Stimulated activated CD8-positive, alpha-beta memory T cell treated with anti-CD3 and anti-CD28 coated beads, Interleukin-12 subunit alpha, Interleukin-12 subunit beta, amount 100 ng/mL, for 24 hours (primary cell): Measurements from ENCODE around the gene EGLN1.

Source experiments
- DNase-seq: peaks from one replicate; pipeline ENCODE4 v3.0.0-alpha.2; 2020; ENCODE audit errors: extremely low read depth

EGLN1 gene

DNA sequence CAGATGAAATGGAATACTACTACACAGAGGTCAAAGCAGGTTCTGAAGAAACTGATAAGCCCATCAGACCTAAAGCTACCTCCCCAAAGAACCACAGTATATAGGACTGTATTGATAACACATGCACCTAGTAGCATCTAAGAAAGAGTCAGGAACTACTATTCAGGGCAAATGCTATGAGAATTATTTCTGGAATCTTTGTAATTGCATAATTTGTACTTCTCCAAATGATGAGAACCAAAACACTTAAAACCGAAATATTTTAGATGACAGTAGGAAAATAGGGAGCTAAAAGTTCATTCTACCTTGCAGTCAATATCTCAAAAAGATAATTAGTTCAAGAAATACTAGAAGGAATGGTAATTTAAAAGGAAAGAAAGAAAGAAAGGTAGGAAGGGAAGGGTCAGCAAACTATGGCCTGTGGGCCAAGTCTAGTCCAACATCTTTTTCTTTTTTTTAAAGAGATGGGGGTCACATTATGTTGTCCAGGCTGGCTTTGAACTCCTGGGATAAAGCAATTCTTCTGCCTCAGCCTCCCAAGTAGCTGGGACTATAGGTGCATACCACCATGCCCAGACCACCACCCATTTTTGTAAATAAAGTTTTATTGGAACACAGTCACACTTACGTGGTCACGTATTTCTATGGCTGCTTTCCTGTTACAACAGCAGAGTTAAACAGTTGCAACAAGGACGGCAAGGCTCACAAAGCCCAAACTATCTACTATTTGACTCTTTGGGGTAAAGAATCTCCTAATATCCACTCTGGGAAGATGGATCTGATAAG, 24.0 kb downstream of the EGLN1 start:
- no peak for DNase-seq

DNA sequence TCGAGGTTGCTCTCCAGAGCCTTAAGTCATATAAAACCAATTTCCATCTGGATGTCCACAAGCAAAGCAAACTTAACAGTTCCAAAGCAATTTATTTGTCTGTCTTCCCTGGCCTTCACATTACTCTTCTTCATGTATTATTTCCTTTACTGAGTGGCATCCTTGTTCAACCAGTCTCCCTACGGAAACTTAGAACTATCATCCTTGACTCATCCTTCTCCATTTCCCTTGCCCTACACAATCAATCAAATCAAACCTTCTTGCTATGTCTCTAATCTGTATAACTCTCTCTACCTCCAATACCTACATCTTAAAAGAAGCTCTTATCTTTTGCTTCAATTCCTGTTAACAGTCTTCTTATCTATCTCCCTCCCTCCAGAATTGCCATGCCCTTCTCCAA, 25.4 kb downstream of the EGLN1 start:
- no peak for DNase-seq

DNA sequence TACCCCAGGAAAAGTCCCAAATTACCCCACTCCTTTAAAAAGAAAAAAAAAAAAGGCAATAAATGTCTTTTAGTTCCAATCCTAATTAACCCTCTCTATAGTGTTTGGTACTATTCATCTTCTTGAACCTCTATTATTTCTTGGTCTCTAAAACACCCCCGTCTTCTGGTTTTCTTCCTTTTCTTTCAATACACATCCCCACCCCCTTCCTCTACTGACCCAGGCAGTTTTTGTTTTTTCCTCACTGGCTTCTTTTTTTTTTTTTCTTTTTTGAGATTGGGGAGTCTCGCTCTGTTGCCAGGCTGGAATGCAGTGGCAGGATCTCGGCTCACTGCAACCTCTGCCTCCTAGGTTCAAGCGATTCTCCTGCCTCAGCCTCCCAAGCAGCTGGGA, 26.1 kb downstream of the EGLN1 start:
- no peak for DNase-seq

DNA sequence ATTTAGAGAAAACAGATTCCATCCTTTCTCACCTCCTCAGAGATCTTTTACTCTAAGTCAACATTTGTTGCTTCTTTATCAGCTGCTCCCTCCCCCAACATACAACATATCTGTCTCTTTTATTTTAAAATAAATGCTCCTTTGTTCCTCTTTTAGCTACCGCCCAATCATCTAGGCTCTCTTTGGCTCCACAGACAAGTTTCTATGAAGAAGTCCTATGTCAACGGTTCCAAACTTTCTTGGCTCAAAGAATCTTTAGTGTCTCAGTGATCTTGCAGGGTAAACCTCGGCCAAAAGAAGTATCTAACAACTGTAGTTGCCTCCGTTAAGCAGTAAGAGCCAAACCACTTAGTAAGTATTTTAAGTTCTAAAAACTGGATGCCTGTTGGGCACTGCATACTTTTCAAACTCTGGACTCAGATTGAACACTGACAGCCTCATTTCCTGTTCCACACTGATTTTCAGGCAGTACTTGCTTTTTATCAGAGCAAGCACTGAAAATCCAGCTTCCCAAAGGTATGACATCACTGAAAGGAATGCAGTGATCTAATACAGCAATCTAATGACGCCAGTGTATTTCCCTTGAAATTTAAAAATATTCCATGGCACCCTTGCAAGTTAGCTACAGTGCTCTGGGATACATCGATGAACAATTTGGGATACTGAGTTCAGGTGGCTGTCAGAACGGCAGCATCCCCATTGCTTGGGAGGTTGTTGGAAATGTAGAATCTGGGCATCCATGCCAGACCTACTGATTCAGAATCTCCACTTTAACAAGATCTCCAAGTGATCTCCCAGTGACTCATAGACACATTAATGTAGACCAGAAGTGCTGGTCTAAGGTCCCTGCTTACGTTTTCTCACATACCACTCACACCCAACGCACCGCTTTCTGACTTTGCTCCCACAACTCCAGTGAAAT, 26.8 kb downstream of the EGLN1 start:
- DNase-seq = no peak

DNA sequence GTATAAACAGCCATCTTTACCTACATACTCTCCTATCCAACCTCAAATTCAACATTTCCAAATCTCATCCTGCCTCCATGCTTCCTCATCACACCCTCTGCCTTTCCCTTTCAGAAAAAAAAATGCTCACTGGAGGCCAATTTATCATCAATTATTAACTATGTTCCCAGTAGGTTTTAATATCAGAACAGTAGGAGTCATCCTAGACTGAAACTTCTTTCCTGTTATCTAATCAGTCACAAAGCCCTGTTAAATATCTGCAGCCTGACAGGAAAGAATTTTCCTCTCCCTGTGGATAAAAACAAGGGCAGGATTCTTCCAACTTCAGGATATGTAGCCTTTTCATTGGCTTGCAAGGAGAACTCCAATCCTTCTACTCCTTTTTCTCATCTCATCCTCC, 28.4 kb downstream of the EGLN1 start:
- no peak for DNase-seq

DNA sequence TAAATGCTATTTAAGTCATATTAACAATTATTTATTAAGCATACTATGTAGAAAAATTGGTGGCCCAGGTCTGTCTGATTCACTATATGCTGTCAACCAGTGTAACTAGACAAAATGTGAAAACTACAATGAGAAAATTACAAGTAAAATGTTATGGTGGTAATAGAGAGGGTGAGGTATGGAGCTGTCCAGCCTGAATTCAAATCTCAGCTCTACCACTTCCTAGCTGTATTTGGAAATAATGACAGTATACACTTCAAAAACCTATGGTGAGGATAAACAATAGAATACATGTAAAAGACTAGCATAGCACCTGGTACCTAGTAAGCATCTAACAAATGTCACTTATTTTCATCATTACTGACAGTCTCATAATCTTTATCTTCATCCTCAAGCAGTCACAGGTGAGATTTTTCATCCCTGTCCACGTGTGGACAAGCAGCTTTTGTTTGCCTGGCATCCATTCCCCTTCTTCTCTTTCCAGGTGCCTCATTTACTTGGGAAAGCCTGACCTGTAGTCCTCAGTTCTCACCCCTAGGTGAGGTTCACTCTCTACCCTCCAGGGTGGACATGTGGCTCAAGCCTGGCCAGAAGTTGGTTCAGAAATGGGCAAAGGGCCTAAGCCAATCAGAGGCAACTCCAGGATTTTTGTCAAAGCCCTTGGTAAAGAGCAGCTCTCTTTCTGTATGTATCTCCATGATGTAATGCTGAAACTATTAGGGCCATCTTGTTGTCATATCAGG, 29.5 kb downstream of the EGLN1 start:
- DNase-seq = no peak

DNA sequence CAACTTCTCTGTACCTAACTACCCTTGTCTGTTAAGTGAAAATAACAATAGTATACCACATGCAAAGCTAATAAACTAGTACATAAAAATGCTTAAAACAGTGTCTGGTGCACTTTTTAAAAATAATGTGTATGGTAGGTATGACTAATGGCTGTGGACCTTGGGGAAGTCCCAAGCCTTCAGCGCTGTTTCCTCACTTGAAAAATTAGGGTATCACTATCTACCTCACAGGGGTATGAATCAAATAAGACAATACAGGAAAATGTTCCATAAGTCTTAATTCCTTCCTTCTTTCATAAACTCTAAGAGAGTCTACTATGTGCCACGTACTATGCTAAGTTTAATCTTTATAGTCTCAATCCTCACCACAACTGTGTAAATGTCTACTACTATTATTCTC, 32.0 kb downstream of the EGLN1 start:
- DNase-seq = no peak

DNA sequence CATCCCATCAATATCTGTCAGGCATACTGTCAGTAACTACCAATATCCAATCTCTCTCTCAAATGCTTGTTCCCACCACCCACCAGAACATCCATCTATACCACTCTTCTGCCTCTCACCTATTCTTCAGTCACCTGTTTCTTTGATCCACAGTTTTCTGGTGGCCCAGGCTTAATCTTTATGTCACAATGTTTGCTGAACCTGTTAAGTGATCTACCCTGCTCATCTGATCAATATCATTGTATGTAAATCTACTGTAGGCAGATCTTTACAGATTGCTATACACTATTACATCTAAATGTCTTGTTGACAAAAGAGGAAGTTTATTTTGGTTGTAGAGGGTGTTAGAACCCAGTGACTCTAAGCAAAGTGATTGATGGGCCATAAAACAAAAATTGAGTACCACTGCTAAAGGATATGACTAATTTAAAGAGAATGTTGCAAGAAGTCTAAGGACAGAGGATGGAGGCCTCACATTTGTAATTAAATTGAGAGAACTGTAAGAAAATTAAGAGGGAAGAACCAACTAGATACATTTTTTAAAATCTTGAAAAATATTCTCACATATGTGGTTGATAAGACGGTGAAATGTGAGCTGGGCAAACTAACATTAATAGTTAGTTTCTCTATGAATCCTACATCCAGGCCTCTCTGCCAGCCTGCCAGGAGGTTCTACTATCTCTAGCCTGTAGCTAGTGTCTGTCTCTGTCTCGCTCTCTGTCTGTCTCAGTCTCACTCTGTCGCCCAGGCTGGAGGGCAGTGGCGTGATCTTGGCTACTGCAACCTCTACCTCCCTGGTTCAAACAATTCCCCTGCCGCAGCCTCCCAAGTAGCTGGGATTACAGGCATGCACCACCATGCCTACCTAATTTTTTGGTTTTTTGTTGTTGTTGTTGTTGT, 34.1 kb downstream of the EGLN1 start:
- no peak for DNase-seq

DNA sequence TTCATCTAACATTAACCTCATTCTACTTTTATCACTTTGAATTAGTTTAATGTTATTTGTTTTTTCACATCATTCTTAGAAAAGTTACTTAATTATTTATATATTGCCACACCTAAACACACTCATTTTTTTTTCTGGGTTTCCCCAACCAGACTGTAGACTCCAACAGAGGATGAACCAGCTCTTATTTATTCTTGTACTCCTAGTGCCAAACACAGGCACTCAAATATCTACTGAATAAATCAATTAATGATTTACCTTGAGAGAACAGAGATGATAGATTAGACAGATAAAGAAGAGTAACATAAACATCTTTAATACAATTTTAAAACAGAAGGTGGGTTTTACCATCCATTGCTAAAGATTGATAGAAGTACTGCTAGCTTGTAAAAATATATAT, 35.6 kb downstream of the EGLN1 start:
- no peak for DNase-seq

DNA sequence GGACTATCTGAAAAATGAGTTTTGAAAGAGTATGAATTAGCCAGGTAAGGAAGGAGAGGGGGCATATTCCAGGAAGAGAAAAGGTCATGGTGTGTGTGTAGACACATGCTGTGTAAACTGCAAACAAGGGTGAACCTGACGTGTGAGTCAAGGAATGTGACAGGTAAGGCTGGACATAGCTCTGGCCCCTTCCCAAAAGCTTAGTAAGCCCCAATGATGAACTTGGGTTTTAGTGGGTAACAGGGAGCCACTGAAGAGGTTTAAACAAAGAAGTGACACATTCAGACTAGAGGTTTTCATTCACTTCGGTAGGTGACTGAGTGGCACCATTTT, 36.7 kb downstream of the EGLN1 start:
- no peak for DNase-seq

DNA sequence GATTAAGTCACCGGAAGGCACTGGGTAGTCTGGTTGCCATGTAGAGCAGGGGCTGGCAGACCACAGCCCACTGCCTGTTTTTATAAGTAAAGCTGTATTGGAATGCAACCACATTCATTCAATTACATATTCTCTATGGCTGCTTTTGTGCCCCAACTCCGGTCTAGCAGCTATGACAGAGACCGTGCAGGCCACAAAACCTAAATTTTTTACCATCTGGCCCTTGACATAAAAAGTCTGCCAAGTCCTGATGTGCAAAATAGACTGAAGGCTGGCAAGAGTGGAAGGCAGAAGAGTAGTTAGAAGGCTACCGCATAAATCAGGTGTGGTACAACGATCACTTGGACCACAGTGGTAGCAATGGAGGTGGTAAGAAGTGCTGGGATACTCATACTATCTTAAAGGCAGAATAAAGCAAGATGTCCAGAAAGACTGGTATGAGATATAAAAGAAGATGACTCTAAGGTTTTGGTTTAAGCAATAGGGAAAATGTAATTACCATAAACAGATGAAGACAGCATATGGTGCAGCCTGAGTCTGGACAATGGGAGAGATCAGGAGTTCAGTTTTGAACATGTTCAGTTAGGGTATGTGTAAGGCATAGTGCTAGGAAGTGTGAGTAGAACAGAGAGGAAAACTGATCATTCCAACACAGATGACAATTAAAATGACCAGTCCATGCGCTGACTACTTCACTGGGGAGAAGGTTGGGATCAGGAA, 37.2 kb downstream of the EGLN1 start:
- no peak for DNase-seq

DNA sequence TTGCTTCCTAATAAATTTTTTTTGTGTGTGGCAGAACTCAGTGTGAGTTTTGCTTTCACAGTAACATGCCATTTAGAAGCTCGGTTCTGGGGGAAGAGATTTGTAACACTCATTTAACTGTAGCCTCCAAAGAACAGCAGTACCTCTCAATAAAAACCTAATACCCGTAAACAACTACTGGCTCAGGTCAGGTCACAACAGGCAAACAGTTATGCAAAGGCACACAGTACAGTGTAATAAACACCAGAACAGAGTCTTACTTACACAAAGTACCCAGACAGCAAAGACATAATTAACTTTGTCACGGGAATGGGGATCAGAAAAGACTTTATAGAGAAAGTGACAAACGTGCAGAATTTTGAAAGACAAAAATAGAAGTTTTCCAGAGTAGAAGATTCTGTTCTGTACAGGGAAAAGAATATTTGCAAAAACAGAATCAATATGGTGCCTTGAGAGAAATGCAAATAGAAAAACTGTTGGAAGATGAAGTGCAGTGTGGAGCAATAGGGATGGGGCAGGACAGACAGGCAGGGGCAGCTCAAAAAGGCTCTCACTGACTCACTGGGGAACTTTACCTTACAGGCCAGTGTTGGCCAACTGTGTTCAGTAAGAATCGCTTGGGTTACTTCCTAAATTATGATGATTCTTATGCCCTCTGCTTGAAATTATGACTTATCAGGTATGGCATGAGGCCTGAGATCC, 38.8 kb downstream of the EGLN1 start:
- no peak for DNase-seq

DNA sequence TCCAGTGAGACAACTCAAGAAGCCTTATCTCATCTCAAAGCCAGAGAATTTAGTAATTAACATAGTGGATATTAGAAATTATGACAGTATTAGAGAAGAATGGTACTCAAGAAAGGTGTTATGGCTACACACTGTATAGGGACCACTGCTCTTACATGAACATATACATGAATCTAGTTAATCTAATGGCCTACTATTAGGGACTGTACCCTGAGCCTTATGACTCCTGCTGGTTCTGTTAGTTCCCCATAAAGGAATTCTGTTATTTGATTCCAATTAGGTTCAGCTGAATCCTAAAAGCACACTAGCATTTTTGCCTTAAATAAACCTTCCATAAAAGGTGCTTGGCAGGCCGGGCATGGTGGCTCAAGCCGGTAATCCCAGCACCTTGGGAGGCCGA, 39.7 kb downstream of the EGLN1 start:
- no peak for DNase-seq

DNA sequence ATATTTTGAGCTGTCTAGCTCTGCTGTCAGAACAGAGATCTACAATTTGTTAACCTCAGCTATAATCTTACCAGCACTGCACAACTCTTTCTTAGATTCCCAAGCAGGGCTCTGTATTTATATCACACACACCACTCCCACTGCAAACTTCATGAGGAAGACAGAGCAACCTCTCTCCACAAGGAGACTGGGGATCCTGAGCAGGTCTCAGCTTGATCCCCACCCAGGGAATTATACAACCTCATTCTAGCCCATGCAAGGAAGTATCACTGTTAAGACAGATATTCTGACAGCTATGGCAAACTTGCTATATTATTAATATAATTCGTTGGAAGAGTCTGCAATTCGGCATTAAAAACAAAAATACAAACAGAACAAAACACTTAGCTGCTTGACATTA, 40.4 kb downstream of the EGLN1 start:
- no peak for DNase-seq

DNA sequence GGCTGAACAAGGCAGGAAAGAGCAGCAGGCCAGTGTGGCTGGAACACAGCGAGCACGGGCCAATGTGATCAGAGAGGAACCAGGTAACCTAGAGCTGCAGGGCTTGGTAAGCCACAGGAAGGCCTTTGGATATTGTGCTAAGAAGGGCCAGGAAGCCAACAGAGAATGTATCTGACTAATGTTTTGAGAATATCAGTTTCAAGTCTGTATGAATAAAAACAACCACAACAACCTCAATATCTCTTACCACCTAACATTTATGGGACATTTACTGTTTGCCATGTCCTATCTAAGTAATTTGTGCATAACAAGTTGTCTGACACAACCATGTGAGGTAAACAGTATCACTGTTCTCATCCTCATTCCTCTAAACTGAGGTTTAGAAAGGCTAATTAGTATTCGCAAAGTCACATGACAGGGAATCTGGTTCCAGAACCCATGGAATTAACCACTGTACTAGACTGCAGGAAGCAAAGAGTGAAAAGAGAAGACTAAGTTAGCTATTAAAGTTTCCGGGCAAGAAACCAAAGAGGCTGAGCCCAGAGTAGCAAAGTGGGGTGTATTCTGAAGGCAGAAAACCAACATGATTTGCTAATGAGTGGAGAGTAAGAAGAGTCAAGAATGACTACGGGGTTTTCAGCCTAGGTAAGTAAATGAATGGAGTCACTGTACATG, 45.1 kb downstream of the EGLN1 start:
- no peak for DNase-seq

DNA sequence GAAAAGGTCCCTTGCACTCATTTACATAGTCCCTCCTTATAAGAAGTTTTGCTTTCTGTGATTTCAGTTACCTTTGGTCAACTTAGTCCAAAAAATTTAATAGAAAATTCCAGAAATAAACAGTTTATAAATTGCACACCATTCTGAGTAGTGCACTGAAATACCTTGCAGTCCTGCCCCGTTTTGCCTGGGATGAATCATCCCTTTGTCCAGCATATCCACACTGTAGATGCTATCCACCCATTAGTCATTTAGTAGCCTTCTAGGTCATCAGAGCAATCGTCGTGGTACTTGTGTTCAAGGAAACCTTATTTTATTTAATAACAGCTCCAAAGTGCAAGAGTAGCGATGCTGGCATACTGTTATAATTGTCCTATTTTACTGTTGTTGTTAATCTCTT, 46.0 kb downstream of the EGLN1 start:
- no peak for DNase-seq

DNA sequence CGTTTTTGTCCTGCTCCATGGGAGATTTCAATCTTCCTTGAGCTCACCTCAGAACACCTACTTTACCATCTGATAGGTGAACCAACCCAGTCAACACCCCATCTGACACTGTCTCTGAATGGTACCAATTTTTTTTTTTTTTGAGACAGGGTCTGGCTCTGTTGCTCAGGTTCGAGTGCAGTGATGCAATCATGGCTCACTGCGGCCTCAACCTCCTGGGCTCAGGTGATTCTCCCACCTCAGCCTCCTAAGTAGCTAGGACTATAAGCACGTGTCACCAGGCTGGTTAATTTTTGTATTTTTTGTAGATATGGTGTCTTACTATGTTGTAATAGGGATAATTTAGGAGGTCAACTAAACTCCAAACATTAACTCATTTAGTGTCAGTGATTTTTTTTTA, 47.7 kb downstream of the EGLN1 start:
- no peak for DNase-seq

DNA sequence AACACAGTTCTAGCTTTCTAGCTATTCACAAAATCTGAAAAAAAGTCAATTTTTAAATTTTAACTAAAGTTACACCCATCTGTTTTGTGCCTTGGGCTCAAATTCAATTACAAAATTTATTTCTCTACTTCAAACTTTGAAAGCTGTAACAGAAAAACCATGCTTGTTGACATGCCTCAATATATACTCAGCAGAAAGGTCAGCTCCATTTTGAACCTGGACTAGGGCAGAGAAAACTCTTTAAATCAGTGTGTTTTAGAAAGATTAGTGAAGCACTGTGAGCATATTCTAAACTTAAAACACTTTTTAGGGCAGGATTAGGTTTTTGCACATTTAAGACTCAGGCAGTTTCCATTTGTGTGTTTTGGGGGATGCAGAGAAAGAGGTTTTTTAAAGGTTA, 49.6 kb downstream of the EGLN1 start:
- DNase-seq = no peak

DNA sequence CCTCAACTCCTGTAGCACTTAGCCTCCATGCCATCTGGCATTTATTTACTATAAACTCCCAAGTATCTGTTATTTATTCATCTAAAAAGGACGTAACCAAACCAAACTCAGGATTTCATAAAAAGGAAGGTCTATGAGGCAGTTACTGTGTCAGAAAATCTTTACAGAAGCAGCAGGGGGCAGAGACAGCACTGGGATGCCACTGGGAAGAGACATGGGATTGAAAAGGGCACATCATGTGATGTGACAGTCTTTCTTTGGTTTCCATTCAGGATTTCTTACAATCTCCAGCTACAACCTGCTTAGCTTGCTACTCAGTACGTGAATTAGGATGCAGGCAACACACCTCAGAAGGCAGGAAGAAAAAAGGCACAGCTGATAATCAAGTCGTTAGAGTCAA, 52.8 kb downstream of the EGLN1 start:
- DNase-seq = no peak

DNA sequence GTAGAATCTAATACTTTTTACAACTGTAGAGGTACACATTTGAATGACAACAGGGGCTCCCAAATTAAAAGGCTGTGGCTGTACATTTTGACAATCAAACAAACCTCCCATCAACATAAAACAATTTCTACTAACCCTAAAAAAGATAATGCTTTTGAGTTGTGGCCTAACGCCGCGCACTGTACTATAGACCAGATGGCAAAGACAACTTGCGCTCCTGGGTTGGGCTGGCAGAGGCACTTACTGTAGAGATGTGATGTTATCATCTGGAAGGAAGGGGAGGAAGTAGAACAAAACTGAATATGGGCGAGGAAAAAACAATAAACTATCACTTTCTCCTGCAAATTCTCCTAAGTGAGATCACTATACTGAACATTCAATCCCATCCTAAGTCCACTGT, 57.9 kb downstream of the EGLN1 start:
- DNase-seq = no peak
